Iris pigment epithelial cell (primary cell): ENCODE measurements around the gene HSD17B14.
"Not testable (repeated sequence)": the region's sequence is repeated elsewhere in the genome, so short reads cannot be mapped to it uniquely, and the experiment has no call there.

Experiments used
- DNase-seq: peaks from one replicate; pipeline ENCODE4 v3.0.0-alpha.2; 2011; ENCODE audit warnings: low read depth

The HSD17B14 gene

DNA sequence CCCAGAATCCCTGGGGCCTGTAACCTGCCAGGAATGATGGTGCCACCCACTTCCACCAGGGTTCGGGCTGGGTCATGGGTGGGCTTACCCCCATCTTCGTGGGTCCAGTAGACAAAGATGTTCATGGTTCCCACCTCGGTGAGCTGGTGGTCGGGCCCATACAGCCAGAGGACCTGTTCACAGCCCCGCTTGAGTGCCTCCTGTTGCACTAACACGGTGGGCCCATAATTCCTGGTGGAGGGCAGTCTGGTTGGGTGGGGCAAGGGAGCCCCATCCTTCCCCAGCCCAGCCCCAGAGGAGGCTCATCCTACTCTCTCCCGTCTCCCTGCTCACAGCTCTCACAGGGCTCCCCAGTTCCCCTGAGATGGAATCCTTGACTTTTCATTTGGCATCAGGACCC, 39.2 kb downstream of the HSD17B14 start:
- no peak for DNase-seq

DNA sequence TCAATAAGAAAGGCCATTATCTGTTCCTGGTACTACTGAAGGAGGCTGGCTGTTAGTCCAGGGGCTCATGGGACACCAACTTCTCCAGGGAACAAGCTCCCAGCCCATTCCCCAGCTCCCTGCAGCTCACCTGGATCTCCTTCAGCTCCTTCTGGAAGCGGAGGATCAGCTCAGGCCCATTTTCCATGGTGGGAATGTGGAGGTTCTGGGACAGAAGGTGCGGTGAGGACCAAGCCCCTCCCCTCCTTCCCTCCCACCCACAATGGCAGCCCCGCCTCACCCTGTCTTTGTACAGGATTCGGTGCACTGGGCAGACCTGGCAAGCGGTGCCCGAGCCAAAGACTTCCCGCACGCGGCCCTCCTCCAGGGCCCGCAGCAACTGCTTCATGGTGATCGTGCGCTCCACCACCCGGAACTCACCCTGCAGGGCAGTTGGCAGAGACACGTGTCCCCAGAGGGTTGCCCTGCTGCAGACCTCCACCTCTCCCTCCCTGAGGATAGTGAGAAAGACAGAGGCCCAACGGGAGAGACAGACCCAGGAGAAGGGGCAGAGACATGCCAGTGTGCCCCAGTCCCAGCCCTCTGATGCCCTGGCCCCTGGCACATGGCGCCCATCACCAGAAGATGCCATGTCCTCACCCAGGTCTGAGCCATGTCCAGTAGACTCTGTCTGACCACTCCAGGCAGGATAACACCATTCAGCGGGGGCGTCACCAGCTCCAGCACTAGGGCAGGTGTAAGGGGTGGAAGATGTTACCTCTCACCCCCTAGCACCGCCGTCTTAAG, 39.8 kb downstream of the HSD17B14 start:
- DNase-seq: no peak

DNA sequence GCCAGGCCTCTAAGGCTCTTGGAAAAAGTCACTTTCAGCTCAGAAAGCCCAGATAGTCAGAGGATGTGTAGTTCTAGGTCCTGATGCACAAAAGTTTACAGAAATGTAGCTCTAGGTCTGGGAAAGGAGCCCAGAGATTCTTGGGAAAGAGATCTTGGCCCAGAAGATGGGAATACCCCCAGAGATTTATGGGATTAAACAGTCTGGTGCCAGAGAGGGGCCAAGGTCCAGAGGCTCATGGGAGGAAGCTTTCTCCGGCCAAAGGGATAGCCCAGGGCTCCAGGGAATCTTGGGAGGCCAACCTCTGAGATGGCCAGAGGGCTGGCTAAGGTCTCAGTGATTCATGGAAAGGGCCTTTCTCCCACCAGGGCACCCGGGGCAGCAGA, 40.6 kb downstream of the HSD17B14 start:
- no peak for DNase-seq

DNA sequence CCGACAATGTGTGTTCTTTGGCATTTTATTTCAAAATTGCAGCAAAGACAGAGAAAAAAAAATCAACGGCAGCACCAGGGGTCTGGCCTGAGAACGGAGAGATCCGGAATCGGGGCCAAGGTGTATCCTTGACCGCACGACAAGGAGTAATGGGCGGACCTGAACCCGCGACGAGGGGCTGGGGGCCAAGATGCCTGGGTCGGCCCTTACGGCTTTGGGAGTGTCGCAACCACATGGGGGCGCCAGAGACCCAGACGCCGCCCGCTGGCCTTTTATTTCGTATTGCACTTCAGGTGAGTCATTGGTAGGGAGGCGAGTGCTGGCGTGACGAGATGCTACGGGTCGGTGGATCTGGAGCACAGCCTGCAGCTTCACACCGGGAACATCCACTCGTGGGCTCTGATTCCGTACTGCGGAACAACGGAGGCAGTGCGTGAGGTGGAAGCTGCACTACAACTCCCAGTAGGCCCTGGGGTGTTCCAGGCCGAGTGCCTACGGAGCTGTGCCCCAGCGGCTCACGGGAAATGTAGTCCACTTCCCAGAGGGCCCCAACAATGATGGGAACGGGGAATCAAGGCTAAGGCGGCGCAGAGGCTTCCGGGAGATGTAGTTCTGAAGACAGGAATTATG, 41.1 kb downstream of the HSD17B14 start:
- peak; percentile 95 for DNase-seq

DNA sequence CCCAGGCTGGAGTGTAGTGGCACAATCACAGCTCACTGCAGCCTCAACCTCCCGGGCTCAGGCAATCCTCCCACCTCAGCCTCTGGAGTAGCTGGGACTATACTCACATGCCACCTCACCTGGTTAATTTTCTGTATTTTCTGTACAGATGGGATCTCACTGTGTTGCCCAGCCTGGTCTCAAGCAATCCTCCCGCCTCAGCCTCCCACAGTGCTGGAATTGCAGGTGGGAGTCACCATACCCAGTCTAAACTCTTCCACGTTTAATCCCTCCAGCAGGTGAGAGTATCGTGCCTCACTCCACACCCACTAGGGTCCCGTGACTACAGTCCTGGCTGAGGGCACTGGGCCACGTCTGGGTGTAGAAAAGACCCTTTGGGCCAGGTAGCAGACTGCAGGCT, 42.0 kb downstream of the HSD17B14 start:
- no peak for DNase-seq

DNA sequence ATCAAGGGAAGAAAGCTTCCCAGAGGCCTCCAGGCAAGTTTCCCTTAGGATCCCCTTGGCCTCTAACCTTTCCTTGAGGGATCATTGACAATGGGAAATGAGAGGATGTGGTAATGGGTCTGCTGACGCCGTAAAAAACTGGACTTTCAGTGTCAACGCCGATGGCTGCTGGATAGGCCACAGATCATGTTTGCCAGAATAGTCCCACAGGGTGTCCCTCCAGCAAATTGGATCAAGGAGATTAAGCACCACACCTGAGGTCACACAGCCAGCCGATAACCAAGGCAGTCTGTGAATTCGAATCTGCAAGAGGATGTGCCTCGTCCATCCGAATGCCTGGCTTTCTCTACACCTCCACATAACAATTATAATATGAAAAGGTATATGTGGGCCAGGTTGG, 43.0 kb downstream of the HSD17B14 start:
- no peak for DNase-seq

DNA sequence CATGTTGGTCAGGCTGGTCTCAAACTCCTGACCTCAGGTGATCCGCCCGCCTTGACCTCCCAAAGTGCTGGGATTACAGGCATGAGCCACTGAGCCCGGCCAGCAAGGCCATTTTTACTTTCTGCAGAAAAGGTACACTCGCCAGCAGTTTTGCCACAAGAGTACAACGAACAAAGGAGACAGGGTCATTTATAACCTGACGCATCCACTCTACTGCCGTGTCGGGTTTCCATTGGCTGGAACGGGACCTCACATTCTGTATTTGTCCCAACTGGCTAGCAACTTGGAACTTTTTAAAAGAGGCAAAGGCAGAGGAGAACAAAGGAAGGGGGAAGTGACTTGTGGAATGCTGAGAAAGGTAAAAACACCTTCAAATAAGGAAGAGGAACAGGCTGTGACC, 49.0 kb downstream of the HSD17B14 start:
- DNase-seq: not testable (repeated sequence)

DNA sequence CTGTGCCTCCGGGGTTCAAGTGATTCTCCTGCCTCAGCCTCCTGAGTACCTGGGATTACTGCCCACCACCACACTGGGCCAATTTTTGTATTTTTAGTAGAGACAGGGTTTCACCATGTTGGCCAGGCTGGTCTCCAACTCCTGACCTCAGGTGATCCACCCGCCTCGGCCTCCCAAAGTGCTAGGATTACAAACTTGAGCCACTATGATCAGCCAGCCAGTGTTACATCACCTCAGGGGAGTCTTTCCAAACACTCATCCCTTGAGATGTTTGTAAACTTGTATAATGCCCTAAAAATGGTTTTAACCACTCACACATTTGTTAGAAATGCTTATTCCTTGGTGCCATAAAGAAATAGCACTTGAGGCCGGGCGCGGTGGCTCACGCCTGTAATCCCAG, 49.9 kb downstream of the HSD17B14 start:
- DNase-seq: not testable (repeated sequence)

DNA sequence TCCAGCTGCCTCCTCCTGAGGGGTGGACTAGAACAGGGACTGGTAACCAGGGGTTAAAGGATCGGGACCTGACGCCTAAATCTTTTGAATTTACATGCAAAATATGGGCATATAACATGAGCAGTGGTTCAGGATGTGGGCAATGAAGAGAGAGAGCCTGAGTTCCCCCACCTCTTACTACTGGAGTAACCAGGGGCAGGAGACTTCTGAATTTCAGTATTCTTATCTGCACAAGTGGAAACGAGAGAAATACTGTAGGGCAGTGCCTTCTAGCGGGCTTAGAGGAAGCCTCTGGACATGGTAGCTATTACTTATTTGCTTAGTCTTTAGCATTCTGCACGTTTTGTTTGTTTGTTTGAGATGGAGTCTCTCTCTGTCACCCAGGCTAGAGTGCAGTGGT, 51.8 kb downstream of the HSD17B14 start:
- DNase-seq: no peak

DNA sequence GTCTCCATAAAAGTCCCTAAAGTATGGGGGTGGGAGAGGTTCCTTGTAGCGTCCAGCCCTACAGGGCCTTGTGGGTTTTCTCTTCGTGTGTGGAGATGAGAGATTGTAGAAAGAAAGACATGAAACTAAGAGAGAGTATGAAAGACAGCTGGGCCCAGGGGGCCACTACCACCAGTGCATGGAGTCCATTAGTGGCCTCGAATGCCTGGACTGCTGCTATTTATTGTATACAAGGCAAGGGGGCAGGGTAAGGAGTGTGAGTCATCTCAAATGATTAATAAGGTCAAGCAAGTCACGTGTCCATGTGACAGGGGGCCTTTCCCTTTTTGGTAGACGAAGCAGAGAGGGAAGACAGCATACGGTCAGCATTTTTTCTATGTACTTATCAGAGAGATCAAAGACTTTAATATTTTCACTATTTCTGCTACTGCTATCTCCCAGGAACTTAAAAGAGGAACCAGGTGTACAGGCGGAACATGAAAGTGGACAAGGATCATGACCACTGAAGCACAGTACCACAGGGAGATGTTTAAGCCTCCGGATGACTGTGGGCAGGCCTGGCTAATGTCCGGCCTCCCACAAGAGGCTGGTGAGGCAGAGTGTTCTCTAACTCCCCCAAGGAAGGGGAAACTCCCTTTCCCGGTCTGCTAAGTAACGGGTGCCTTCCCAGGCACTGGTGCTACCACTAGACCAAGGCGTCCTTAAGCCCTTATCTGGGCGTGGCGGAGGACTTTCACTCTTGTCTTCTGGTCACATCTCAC, 55.5 kb downstream of the HSD17B14 start:
- DNase-seq: peak; percentile 45

DNA sequence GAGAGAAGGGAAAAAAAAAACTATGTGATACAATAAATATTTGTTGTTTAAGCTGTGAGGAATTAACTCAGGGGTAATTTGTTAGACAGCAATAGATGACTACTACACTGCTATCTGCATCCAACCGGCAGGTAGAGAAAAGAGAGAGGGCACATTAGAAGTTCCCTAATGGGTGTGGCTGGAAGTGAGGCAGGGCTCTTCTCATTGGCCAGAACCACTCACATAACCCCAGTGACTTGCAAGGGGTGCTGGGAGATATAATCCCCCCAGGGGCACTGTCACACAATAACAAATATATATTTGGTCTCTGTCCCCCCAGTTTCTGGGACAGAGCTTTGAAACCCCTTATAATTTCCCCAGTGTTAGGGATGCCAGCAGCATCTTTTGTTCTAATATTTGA, 56.7 kb downstream of the HSD17B14 start:
- no peak for DNase-seq

DNA sequence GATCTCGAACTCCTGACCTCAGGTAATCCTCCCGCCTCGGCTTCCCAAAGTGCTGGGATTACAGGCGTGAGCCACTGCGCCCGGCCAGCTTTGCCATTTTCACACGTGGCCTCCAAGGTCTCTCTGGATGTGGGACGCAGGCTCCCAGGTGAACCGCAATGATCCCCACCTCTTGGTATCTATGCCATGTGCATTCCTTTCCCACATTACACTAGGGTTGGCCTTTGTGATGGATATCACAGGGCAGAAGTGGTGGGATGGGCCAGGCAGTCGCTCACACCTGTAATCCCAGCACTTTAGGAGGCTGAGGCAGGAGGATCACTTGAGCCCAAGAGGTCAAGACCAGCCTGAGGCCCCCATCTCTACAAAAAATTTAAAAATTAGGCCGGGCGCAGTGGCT, 58.6 kb downstream of the HSD17B14 start:
- no peak for DNase-seq

DNA sequence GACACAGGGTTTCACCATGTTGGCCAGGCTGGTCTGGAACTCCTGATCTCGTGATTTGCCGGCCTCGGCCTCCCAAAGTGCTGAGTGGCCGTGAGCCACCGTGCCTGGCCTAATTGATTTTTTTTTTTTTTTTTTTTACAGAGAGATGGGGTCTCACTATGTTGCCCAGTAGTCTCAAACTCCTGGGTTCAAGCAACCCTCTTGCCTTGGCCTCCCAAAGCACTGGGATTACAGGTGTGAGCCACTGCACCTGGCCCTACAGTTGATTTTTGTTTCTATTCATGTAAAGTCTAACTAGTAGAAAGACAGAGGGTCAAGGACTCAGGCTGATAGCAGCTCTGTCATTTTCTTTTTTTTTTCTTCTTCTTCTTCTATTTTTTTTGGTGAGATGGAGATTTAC, 59.2 kb downstream of the HSD17B14 start:
- no peak for DNase-seq

DNA sequence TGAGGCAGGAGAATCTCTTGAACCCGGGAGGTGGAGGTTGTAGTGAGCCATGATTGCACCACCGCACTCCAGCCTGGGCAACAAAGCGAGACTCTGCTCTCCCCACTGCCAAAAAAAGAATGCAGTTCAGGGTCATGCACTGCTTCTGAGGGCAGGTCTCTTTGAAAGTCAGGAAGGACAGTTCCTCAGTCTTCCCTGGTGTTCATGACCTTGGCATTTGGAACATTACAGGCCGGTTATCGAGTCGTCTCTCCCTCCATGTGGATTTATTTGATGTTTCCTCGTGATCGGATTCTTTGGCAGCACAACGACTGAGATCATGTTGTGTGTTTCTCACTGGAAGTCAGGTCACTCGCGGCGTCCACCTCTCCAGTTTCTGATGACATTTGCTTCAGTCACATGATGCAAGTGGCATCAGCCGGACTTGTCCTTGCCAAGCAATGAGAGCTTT, 63.8 kb downstream of the HSD17B14 start:
- DNase-seq: peak; percentile 28

DNA sequence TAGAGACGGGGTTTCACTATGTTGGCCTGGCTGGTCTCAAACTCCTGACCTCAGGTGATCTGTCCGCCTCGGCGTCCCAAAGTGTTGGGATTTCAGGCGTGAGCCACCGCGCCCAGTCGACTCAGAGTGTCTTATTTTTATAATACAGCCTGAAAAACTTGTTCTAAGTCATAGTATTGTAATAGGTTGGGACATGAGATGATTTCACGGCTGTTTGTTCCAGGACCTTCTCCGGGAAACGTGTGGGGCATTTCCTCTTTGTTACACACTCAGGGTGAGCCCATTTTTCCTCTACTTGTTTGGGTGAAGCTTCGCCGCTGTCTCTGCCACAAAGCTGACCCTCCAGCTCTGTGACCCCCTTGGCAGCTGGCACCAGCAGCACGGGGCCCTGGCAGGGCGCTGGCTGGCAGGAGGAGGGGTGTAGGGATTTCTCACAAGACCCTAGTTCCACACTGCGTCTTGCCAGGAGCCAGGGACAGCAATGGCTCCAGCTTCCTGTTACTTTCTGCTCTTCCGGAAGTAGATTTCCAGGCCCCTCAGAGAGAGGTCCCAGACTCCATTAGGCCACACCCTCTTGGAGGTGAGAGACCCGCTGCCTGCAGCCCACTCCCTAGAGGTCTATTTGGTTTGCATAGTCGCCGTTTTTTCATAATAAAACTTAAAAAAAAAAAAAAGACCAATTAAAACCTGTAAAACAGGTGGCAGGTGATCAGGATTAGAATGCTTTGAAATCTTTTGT, 65.4 kb downstream of the HSD17B14 start:
- DNase-seq: no peak

DNA sequence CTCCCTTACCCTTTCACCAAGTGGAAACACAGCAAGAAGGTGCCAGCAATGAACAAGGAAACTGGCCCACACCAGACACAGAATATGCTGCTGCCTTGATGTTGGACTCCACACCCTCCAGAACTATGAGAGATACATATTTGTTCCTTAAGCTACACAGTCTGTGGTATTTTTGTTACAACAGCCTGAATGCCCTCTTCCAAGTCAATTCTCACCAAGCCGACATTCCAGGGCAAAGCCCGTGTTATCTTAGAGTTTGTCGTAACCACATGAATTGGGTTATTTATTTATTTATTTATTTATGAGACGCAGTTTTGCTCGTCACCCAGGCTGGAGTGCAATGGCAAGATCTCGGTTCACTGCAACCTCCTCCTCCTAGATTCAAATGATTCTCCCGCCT, 66.0 kb downstream of the HSD17B14 start:
- peak; percentile 91 for DNase-seq

DNA sequence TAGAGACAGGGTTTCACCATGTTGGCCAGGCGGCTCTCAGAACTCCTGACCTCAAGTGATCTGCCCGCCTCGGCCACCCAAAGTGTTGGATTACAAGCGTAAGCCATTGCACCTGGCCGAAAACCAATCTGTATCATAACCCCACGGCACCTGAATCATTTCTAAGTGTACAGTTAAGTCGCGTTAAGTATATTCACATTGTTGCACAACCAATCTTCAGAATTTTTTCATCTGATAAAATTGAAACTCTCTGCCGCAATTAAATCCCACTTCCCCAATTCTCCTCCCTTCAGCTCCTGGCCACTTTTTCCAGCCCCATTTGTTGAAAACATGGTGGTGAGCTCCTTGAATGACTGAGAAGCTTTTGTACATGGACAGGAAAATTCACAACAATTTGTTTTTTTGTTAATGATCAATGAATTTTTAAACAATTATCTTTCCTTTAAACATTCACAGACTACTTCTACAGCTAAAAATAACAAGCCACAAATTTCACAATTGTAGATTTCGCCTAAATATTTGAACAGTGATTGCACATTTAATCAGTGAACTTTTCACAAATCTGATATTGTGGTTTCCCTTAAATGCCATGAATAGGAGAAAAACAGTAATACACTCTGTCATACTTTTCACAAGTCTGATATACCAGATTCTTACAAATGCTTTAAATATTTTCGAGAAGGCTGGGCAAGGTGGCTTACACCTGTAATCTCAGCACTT, 67.1 kb downstream of the HSD17B14 start:
- peak; percentile 41 for DNase-seq

DNA sequence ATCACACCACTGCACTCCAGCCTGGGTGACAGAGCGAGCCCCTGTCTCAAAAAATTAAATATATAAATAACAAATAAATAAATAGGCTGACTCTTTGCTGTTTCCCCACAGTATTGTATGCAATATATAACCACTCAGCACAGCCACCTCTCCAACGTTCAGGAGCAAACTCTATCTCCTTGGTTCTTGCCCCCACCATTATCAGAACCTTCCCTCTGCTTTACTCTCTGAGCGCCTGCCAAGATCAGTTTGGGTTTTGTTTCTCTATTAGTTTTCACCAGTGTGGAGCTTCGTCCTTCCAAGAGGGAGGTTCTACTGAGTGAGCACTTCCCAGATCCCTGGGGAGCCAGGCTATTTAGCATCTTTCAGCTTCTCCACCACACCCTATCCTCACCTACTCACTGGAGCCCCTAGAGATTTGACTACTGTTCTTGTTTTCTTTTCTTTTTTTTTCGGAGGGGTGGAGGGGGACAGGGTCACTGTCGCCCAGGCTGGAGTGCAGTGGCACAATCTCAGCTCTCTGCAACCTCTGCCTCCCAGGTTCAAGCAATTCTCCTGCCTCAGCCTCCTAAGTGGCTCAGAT, 68.0 kb downstream of the HSD17B14 start:
- DNase-seq: not testable (repeated sequence)

DNA sequence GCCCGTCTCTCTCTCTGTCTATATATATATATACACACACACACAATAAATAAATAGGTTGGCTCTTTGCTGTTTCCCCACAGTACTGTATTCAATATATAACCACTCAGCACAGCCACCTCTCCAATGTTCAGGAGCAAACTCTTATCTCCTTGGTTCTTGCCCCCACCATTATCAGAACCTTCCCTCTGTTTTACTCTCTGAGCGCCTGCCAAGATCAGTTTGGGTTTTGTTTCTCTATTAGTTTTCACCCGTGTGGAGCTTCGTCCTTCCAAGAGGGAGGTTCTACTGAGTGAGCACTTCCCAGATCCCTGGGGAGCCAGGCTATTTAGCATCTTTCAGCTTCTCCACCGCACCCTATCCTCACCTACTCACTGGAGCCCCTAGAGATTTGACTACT, 70.5 kb downstream of the HSD17B14 start:
- DNase-seq: not testable (repeated sequence)
